GM18861 (cell line): ENCODE measurements around the gene THAP3.
A peak's percentile ranks its signal among the peaks of the same experiment; 100 is the strongest.

Experiments
- ATAC-seq: cut with Tn5 transposase; IDR thresholded peaks from one replicate; pipeline ENCODE4 v1.9.1; 2021; ENCODE audit not compliant: unreplicated experiment

The THAP3 gene

GRCh38 chr1:6603915-6604558 is 20.6 kb upstream of the THAP3 start:
- no peak for ATAC-seq

DNA sequence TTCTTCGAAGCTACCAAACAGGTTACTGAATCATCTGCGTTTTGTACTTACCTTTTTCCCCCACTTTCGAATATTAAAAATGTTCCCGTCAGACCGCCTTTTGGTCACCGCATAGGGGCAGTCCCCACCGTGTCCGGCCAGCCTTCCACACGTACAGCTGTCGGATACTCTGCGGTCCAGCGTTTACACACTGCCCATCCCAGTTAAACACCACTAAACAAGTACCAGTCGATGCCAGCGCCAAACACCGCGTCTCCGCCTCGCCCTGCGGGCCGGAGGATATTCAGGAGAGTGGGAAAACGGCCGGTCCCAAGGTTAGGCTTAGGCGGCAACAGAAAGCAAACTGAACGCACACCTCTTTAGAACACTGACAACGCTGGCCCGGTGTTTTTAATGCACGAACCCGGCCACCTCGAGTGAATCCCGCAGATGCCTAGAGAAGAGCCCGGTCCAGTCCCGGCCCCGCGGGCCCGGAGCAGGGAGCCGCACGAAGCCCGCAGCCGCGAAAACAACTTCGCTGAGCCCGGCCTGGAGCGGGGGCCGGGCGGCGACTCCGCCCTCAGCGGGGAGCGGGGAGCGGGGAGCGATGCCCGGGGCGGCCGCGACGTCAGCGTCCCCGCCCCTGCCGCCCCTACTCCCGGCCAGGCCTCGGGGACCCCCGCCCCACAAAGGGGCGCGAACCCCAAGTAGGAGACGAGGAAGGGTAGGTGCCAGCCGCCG is 11.9 kb upstream of the THAP3 start:
- peak; percentile 23 for ATAC-seq

DNA sequence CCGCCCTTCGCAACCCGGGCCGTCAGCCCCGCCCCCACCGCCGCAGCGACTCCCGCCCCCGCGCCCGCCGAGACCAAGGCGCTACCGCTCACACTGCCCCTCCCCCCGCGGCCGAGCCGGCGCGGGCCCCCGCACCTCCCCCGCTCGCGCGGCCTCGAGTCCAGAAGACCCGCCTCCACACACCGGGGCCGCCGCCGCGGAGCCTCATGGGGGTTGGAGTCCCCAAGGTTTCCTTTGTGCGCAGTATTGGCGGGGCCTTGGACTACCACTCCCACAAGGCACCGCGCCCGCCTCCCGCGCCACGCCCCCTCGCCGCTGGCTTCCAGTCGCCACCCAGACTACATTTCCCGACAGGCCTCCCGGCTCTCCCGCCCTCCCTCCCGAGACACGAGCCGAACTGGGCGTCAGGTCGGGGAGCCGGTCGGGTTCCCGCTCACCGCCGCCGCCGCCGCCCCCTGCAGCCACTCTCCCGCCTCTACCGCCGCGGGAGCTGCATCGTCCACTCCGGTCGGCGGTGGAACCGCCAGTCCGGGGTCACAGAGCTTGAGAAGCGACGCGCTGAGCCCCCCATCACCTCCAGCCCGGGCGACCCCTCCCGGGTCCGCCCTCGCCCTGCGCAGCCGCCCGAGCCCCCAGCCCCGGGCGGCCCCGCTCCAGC is 11.2 kb upstream of the THAP3 start, which contains the start of gene PHF13:
Gene PHF13, plus strand, starts transcription at position 371 of the 658 bp plus-strand sequence. CDS start 336 bp downstream, outside the sequence.
- ATAC-seq = peak; percentile 89

DNA sequence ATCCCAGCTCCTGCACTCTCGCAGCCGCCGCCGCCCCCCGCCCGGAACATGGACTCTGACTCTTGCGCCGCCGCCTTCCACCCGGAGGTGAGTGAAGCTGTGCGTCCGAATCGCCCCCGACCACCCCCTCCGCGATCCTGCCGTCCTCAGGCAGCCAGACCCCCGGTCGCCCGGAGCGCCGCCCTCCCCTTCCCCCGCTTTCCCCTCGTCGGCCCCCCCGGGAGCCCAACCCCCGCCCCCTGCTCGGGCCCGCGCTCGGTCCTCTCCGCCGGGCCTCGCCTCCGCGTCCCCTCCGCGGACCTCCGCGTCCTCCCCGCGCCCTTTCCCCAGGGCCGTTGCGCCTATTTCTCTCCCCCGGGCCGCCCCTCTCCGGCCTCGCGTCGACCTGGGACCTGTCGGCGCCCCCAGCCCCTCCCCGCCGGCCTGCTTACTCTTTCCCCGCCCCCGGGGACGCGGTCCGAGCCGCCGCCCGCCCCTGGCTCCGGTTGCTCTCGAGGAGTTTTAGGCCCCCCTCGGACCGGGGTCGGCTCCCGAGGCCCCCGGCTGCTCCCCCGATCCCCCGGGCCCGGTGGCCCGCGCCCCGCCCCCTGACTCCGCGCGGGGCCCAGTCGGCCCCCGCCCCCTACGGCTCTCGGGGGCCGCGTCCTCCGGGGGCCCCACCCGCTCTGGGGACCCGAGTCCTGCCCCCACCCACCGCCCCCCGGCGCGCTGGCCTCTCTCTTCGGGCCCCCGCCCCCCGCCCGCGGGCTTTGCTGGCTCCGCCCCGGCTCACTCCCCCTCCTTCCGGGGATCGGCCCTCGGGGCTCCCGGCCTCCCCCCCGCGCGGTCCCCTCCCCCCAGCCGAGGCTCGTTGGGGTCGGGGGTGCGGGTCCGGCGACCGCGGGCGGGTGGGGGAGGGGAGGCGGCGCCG is 10.4 kb upstream of the THAP3 start:
- ATAC-seq = no peak

GRCh38 chr1:6614929-6615785 is 9.5 kb upstream of the THAP3 start:
- ATAC-seq = no peak

DNA sequence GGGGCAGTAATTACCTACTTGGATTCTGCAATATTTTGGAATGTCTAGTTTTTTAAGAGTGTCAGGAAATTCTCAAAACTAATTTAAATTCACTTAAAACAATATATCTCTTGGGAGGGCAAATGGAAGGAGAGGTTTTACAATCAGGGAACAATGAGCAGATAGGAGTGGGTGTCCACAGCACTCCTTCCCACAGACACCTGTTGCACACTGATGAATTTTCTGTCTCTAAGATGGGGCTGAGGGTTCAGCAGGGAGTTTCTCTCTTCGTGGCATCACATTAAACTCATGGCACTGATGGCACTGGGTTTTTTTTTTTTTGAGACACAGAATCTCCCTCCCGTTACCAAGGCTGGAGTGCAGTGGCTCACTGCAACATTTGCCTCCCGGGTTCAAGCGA is 5.6 kb upstream of the THAP3 start:
- no peak for ATAC-seq

DNA sequence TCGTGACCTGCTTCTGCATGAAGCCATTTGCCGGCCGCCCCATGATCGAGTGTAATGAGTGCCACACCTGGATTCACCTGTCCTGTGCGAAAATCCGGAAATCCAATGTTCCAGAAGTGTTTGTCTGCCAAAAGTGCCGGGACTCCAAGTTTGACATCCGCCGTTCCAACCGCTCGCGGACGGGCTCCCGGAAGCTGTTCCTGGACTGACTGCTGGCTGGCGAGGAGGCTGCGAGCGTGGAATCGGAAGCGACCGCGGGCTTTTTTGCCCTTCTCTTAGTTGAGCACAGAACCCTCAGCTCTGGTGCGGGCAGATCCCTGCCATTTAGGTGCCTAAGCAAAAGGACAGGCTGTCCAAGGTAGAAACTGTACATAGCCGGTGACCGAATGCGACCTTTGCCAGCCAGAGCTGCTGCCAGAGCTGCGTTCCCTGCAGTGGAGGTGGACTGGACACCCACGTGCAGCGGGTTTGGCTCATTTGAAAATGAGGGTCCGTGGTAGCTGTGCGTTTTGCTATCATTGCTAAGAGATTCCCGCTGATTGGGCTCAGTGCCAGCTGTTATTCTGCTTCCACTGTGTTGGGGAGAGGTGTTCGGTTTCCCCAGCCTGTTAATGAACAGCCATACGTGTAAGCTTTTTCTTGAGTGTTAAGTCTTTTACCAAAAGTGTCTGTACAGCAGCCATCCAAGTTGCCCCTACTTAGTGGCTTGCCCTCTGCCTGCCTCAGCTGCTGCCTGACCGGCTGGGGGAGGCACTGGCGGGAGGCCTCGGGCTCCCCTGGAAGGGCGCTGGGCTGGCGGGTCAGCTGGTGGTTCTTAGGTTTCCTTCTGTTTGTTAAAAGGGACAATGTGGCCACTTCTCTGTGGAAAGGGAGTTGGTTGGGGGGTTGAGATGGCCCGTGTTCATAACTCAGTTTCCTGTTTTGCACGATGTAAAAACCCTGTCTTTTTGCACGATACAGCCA is 3.0 kb upstream of the THAP3 start:
- ATAC-seq = no peak

GRCh38 chr1:6622396-6623152 is 2.1 kb upstream of the THAP3 start:
- ATAC-seq = no peak

- ATAC-seq = no peak
Observed at GRCh38 chr1:6623269-6623965, 1.3 kb upstream of the THAP3 start.

DNA sequence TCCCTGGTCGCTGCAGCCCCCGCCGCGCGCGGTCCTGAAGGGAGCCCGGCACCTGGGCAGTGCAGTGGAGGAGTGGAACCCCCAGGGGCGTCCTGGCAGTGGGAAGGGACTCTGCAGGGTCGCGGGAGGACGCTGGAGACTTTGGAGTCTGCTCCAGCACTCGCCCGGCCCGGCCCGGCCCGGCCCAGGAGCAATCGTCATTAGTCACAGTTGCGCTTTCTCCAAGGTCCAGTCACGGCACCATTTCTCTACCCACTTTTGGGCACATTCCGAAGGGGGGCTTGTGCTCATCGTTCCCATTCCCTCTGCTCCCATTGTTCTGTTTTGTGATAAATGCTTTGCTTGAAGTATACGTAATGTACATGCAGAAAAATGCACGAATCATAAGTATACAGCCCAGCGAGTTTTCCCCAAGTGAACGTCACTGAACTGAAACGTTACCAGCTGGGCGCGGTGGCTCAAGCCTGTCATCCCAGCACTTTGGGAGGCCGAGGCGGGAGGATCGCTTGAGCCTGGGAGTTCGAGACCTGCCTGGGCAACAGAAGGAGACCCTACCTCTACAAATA is 999 bp downstream of the THAP3 start:
- no peak for ATAC-seq

DNA sequence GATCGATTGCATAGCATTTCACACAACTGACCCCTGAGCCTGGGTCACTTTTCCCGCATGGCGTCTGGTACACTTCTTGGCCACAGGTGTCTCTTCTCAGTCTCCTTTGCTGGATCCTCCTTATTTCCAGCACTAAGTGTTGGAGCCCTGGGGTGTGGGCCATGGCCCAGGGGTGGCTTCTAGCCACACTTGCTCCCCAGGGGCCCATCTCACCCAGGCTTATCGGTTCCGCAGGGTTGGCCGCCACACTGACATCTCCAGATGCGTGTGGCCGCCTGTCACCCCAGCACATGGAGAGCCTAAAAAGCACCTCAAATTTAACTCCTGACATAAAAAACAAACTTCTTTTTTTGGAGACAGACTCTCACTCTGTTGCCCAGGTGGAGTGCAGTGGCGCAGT is 2.4 kb downstream of the THAP3 start:
- ATAC-seq = no peak

- no peak for ATAC-seq
Observed at GRCh38 chr1:6627841-6628545, 3.3 kb downstream of the THAP3 start.

GRCh38 chr1:6628971-6629479 is 4.4 kb downstream of the THAP3 start:
- ATAC-seq = no peak

- no peak for ATAC-seq
Observed at GRCh38 chr1:6630027-6630426, 5.4 kb downstream of the THAP3 start.

DNA sequence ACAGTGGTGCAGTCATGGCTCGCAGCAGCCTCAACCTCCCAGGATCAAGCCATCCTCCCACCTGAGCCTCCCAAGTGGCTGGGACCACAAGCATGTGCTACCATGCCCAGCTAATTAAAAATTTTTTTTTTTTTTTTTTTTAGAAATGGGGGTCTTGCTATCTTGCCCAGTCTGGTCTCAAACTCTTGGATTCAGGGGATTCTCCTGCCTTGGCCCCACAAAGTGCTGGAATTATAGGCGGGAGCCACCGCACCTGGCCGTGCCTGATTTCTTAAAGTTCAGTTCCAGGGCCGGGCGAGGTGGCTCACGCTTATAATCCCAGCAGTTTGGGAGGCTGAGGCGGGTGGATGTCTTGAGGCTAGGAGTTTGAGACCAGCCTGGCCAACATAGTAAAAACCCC is 6.4 kb downstream of the THAP3 start:
- ATAC-seq = no peak
